Progenitor cell of endocrine pancreas (in vitro differentiated cells): ENCODE measurements around the gene SP3. TPM values are rescaled to one million over a fixed set of nuclear protein-coding genes. Genes with fewer than 3 reads are reported as not detected.

Experiments
- DNase-seq: peaks from one replicate; pipeline ENCODE4 v3.0.0; 2021; ENCODE audit warnings: low spot score; ENCODE audit not compliant: unreplicated experiment
- H3K27ac Mint-ChIP-seq: 2 replicates; pipeline ENCODE4 v1.8.0; 2021; ENCODE audit warnings: mild to moderate bottlenecking, moderate library complexity, mixed read lengths
- H3K27me3 Mint-ChIP-seq: 2 replicates; pipeline ENCODE4 v1.8.0; 2021; ENCODE audit warnings: mixed read lengths
- H3K36me3 Mint-ChIP-seq: 2 replicates; pipeline ENCODE4 v1.8.0; 2022; ENCODE audit warnings: mixed read lengths; ENCODE audit not compliant: insufficient read depth
- H3K4me1 Mint-ChIP-seq: 2 replicates; pipeline ENCODE4 v1.8.0; 2021; ENCODE audit warnings: low read depth, mixed read lengths
- H3K4me3 Mint-ChIP-seq: 2 replicates; pipeline ENCODE4 v1.8.0; 2021; ENCODE audit warnings: low read depth, mild to moderate bottlenecking, moderate library complexity, mixed read lengths
- H3K9me3 Mint-ChIP-seq: 2 replicates; pipeline ENCODE4 v1.8.0; 2021; ENCODE audit warnings: low read depth, mixed read lengths
- CTCF ChIP-seq: fragments of 200-600 bp; sonication (generic); IDR thresholded peaks from one replicate; pipeline ENCODE4 v1.5.0; 2021; ENCODE audit warnings: antibody characterized with exemption, mild to moderate bottlenecking; ENCODE audit not compliant: unreplicated experiment
- total RNA-seq: library from RNA; stranded (reverse); gene quantifications from 2 replicates; pipeline ENCODE4 v1.2.1, GENCODE V29; 2021

SP3 gene
- total RNA-seq, 1 donor from 2014 or later = 96.9 TPM

- Mint-ChIP-seq H3K4me3 (no peak overlapping the region), H3K4me1 (peaks cover 16% of the 10 kb centered on the region), H3K36me3 (no peaks in the 10 kb centered on the region), H3K27ac (no peak overlapping the region), H3K27me3 (peaks cover 26% of the 10 kb centered on the region), H3K9me3 (no peaks in the 10 kb centered on the region)
- TF ChIP-seq CTCF = no peak
- no peak for DNase-seq
Observed at GRCh38 chr2:174001107-174001506, 35.9 kb upstream of the SP3 start.

- peaks cover 31% of the 10 kb centered on the region for H3K27me3 Mint-ChIP-seq
- DNase-seq = no peak
Observed at GRCh38 chr2:173999724-174000123, 34.6 kb upstream of the SP3 start.

GRCh38 chr2:173999272-173999671, 34.1 kb upstream of the SP3 start:
- H3K36me3 Mint-ChIP-seq = no peaks in the 10 kb centered on the region
- peaks cover 7% of the 10 kb centered on the region for H3K4me1 Mint-ChIP-seq
- no peaks in the 10 kb centered on the region for H3K9me3 Mint-ChIP-seq
- no peak overlapping the region for H3K4me3 Mint-ChIP-seq
- no peak overlapping the region for H3K27ac Mint-ChIP-seq
- no peak for DNase-seq
- peaks cover 35% of the 10 kb centered on the region for H3K27me3 Mint-ChIP-seq
- no peak for TF ChIP-seq CTCF

More at GRCh38 chr2:173999724-174000123, 34.6 kb upstream of the SP3 start:
- Mint-ChIP-seq H3K27ac (no peak overlapping the region), H3K4me3 (no peak overlapping the region), H3K36me3 (no peaks in the 10 kb centered on the region), H3K9me3 (no peaks in the 10 kb centered on the region), H3K4me1 (peaks cover 12% of the 10 kb centered on the region)
- no peak for TF ChIP-seq CTCF

GRCh38 chr2:173998386-173998785, 33.2 kb upstream of the SP3 start:
- no peaks in the 10 kb centered on the region for H3K9me3 Mint-ChIP-seq
- TF ChIP-seq CTCF = no peak
- H3K4me1 Mint-ChIP-seq = no peaks in the 10 kb centered on the region
- no peak for DNase-seq
- no peak overlapping the region for H3K4me3 Mint-ChIP-seq
- no peak overlapping the region for H3K27ac Mint-ChIP-seq
- H3K36me3 Mint-ChIP-seq = no peaks in the 10 kb centered on the region
- H3K27me3 Mint-ChIP-seq = peaks cover 35% of the 10 kb centered on the region

- Mint-ChIP-seq H3K9me3 (no peaks in the 10 kb centered on the region), H3K27ac (no peak overlapping the region), H3K4me1 (no peaks in the 10 kb centered on the region), H3K27me3 (peaks cover 35% of the 10 kb centered on the region), H3K4me3 (no peak overlapping the region), H3K36me3 (no peaks in the 10 kb centered on the region)
- TF ChIP-seq CTCF = no peak
- DNase-seq = no peak
Observed at GRCh38 chr2:173997753-173998152, 32.6 kb upstream of the SP3 start.
